HG03095 (cell line): ENCODE results near the gene ARAP1.

ENCODE experiments used
- ATAC-seq: cut with Tn5 transposase; IDR thresholded peaks from one replicate; pipeline ENCODE4 v1.9.1; 2021; ENCODE audit warnings: moderate library complexity; ENCODE audit not compliant: unreplicated experiment

ARAP1 gene

GRCh38 chr11:72744474-72744873, 7.7 kb downstream of the ARAP1 start:
- ATAC-seq = no peak

GRCh38 chr11:72743321-72744221, 8.6 kb downstream of the ARAP1 start:
- ATAC-seq = no peak

GRCh38 chr11:72742513-72743320, 9.5 kb downstream of the ARAP1 start:
- no peak for ATAC-seq

DNA sequence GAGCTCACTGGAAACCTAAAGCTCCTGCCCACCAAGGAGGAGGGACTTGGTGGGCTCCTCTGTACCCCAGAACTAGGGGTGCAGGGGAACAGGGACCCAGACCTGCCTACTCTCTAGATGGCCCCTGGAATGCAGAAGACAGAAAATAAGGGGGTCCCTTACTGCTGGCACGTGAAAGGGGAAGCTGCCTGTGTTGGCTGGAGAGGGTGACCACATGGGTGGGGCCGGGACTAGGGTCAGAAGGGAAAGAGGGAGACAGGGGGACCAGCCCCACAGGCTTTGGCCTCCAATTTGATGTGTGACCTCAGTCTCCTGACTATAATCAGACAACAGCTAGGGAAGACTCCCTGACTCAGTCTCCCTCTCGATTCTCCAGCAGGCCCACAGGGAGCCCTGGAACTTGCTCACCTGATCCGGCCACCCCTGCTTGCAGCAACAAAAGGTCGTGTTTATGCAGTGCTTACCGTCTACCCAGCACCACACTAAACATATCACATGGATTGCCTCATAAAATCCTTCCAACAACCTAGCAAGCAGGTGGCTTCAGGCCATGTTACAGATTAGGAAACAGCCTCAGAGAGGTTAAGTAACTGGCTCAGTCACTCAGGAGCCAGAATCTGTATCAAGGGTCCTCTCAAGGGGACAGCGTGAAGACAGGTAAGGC, 10.2 kb downstream of the ARAP1 start:
- no peak for ATAC-seq

- no peak for ATAC-seq
Observed at GRCh38 chr11:72741429-72741833, 10.8 kb downstream of the ARAP1 start.

DNA sequence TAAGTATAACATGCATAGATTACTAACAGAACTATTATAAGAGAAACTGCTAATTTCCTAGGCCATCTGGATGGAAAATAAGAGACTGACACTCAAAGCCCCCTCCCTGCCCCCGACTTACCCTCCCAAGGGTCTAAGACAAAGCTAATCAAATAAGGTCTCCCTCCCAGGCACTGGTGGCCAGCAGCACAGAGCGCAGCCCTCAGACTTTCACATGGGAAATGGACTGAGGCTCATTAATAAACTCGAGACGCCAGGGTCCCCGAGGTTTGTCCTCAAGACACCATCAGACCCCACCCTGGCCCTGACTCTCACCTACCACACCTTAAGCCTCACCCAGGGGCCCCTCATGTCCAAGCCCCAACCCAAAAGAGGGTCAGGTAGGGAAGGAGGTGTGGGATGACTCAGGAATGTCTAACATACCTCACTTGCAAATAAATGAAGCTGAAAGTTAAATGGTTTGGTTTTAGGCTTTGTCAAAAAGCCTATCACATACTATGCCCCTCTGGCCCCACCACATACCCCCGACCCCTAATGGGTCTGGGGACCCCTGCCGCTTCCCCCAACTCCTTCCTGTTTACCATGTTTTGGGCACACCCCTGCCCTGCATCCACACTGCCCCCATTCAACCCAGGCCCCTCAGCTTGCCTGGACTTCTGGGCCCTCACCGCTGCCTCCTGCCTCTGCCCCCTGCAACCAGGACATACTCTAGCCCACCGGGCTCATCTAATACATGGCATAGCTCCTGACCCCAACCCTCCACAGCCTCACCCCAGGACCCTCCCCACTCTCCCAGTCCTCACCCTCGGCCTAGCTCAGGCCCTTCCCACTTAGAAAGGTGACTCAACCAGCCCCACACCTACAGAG, 11.4 kb downstream of the ARAP1 start:
- no peak for ATAC-seq

GRCh38 chr11:72740060-72740424, 12.2 kb downstream of the ARAP1 start:
- ATAC-seq = no peak

- no peak for ATAC-seq
Observed at GRCh38 chr11:72739240-72740059, 12.8 kb downstream of the ARAP1 start.

GRCh38 chr11:72738199-72739141, 13.7 kb downstream of the ARAP1 start:
- peak; percentile 34 for ATAC-seq

DNA sequence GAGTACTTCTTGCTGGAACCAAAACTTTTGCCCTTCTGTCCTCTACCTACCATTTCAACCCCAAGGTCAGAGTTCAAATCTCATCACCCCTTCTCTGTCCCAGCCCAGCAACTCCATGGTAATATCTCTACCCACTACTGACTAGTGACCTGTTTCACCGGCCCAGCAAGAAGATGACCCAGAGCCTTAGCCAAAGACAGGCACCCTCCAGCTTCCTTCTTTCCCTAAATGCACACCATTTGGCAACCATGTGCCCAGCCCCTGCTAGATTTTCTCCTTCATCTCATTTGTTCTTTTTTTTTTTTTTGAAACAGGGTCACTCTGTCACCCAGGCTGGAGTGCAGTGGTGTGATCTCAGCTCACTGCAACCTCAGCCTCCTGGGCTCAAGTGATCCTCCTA, 14.9 kb downstream of the ARAP1 start:
- no peak for ATAC-seq

GRCh38 chr11:72736452-72737069, 15.6 kb downstream of the ARAP1 start:
- ATAC-seq = no peak

GRCh38 chr11:72735495-72736027, 16.6 kb downstream of the ARAP1 start:
- ATAC-seq = no peak

GRCh38 chr11:72732329-72732728, 19.9 kb downstream of the ARAP1 start:
- ATAC-seq = no peak

DNA sequence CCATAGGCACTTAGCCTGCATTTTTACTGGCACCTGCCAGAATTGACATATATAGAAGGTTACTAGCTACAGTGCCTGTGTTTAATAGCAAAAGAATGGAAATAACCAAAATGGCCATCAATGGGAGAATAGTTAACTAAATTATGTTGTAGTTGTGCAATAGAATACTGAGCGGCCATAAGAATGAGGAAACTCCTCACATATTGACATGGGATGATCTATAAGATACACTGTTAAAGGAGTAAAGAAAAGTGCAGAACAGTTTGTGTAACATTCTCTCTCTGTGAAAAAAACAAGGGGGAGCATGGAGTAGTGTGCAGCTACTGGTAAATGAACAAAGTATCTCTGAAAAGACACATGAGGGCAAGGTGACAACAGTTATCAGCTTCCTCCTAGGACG, 21.5 kb downstream of the ARAP1 start:
- no peak for ATAC-seq

GRCh38 chr11:72730243-72730642, 22.0 kb downstream of the ARAP1 start:
- ATAC-seq = no peak

DNA sequence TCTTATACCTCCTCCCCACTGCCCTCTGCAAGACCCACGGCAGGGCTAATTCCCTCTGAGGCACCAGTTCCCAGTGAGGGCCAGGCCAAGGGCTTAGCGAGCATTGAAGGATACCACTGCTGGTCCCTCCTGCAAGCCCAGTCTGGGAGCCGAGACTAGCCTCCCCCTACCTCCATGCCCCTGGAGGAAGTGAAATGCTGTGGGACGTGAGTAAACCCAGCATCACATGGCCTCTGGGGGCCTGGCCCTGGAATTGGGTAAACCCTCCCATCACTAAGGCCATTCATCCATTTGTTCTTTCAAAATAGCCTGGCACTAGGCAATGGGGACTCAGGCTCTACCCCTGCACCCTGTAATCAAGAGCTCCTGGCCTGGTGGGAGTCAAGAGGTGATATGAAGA, 24.7 kb downstream of the ARAP1 start:
- no peak for ATAC-seq

DNA sequence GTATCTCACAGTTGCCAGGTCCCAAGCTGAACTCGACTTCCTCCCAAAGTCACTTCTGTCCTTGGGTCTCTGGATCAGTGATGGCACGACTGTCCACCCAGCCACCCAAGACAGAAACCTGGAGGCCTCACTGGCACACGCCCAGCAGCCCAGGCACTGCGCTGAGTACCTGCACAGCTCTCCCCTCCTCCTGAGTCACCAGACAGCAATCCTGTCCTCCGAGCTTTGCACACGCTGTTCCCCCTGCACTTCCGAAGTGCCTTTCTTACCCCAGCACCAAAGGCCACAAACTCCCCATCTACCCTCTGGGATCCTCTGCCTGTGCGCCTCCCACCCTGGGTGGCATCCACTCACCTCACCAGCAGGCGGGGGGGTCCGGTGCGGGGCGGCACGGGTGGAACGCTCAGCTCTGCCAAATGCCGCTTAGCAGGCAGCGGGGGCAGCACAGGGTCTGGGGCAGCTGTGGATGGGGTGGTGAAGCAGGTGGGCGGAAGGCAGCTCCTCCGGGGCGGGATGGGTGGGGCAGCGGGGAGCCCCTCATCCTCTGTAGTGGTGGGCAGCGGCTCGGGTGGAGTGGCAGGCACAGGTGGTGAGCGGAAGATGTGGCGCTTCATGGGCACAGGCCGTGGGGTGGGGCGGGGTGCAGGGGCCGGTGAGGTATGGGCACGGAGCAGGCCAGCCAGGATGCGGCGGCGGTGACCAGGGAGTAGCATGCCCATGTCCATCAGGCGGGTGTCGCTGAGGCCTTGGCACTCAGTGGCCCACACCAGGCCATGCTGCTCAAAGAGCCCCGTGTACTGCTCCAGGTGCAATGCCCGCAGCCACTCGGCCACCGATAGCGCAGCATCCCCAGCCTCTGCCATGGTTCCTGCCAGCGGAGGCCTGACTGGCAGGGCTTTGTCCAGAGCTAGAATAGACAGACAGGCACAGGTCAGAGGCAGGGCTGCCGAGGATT, 25.7 kb downstream of the ARAP1 start:
- no peak for ATAC-seq
